ENCODE measurements around the gene CD300LB.

- TF ChIP-seq CTCF (IDR thresholded peaks at IDR 0.05) (no peak), POLR2AphosphoS5 (IDR thresholded peaks at IDR 0.05) (no peak), POLR2A (IDR thresholded peaks at IDR 0.05) (no peak)
Measured at GRCh38 chr17:74527081-74527480, 4.2 kb downstream of the CD300LB start.

Measured in transverse colon (tissue), 4 donors.